KMS-11 (cell line): ENCODE measurements around the gene NPAS2.

Experiments
- H2AFZ ChIP-seq: fragments of 200-600 bp; sonication (generic); 2 replicates; pipeline ENCODE4 v1.6.1; 2016; ENCODE audit warnings: antibody characterized with exemption, mixed run types, low read depth
- H3K27ac ChIP-seq: fragments of 200-600 bp; sonication (generic); 2 replicates; pipeline ENCODE4 v1.6.1; 2016; ENCODE audit warnings: mild to moderate bottlenecking, mixed run types
- H3K27me3 ChIP-seq: fragments of 200-600 bp; sonication (generic); 2 replicates; pipeline ENCODE4 v1.6.1; 2017; ENCODE audit warnings: mild to moderate bottlenecking, low read depth, mixed run types, moderate library complexity; ENCODE audit not compliant: insufficient read depth
- H3K36me3 ChIP-seq: fragments of 200-600 bp; sonication (generic); 2 replicates; pipeline ENCODE4 v1.6.1; 2017; ENCODE audit warnings: mild to moderate bottlenecking, mixed run types; ENCODE audit not compliant: insufficient read depth
- H3K4me1 ChIP-seq: fragments of 200-600 bp; sonication (generic); 2 replicates; pipeline ENCODE4 v1.6.1; 2016; ENCODE audit warnings: mild to moderate bottlenecking, low read depth, mixed run types; ENCODE audit not compliant: poor library complexity, severe bottlenecking
- H3K4me2 ChIP-seq: fragments of 200-600 bp; sonication (generic); 2 replicates; pipeline ENCODE4 v1.7.0; 2016; ENCODE audit warnings: mild to moderate bottlenecking, mixed run types
- H3K4me3 ChIP-seq: fragments of 200-600 bp; sonication (generic); IDR thresholded peaks from 2 replicates; pipeline ENCODE4 v1.6.1; 2017; ENCODE audit warnings: low read depth, low read length, mixed read lengths; ENCODE audit not compliant: insufficient read depth
- H3K79me2 ChIP-seq: fragments of 200-600 bp; sonication (generic); 2 replicates; pipeline ENCODE4 v1.6.1; 2016; ENCODE audit warnings: low read depth, mixed run types; ENCODE audit not compliant: insufficient read depth
- H3K9ac ChIP-seq: fragments of 200-600 bp; sonication (generic); 2 replicates; pipeline ENCODE4 v1.6.1; 2016; ENCODE audit warnings: mild to moderate bottlenecking, mixed run types
- H4K20me1 ChIP-seq: fragments of 200-600 bp; sonication (generic); 2 replicates; pipeline ENCODE4 v1.6.1; 2016; ENCODE audit warnings: mild to moderate bottlenecking, mixed run types; ENCODE audit not compliant: insufficient read depth
- TF ChIP-seq, protein P1 (sequence below): fragments of 200-600 bp; sonication (generic); conservative IDR thresholded peaks from 2 replicates; pipeline ENCODE4 v1.6.1; 2017; ENCODE audit warnings: low read depth, mild to moderate bottlenecking, antibody characterized with exemption, low read length, moderate library complexity, mixed read lengths

The NPAS2 gene

DNA sequence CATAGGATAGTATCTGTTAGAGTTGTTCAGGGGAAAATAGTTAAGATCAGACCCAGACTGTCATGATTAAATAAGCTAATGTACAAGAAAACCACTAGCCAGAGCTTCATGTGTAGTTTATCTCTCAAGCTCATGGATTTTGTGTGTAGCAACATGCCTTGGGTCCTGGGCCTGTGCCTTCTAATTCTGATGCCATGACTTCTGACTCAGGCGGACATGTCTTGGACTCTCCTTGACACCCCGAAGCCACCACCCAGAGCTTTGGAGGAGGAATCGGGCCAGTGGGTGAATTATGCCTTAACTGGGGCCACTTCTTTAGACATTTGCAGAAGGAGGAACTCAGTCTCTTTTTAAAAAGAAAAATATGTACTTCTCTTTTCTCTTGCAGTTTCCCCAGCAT is 68.7 kb downstream of the NPAS2 start:
- Histone ChIP-seq H2AFZ (no peak overlapping the region), H3K4me3 (no peak overlapping the region), H4K20me1 (no peaks in the 10 kb centered on the region), H3K4me1 (no peaks in the 10 kb centered on the region), H3K36me3 (no peaks in the 10 kb centered on the region), H3K27me3 (no peaks in the 10 kb centered on the region), H3K27ac (no peak overlapping the region), H3K79me2 (no peaks in the 10 kb centered on the region), H3K4me2 (no peak overlapping the region), H3K9ac (no peak overlapping the region)
- TF ChIP-seq, protein P1, sequence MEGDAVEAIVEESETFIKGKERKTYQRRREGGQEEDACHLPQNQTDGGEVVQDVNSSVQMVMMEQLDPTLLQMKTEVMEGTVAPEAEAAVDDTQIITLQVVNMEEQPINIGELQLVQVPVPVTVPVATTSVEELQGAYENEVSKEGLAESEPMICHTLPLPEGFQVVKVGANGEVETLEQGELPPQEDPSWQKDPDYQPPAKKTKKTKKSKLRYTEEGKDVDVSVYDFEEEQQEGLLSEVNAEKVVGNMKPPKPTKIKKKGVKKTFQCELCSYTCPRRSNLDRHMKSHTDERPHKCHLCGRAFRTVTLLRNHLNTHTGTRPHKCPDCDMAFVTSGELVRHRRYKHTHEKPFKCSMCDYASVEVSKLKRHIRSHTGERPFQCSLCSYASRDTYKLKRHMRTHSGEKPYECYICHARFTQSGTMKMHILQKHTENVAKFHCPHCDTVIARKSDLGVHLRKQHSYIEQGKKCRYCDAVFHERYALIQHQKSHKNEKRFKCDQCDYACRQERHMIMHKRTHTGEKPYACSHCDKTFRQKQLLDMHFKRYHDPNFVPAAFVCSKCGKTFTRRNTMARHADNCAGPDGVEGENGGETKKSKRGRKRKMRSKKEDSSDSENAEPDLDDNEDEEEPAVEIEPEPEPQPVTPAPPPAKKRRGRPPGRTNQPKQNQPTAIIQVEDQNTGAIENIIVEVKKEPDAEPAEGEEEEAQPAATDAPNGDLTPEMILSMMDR: no peak

DNA sequence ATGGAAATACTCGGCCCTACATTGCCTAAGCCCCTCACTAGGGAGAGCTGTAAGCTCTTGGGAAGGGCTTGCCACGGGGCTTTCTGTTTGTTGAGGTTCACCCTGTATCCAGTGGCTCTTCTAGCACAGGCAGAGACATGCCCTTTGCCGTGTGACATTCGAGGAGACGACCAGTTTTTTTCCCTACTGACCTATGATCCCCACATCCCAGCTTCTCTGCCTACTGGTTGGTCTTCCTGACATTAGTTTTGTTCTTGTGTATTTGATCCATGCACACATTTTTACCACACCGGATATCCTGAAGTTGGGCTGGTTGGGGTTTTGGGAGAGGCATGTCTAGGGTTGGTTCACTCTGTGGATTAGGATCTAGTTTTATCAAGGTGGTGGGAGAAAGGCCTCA is 69.3 kb downstream of the NPAS2 start:
- TF ChIP-seq, protein P1: no peak
- no peak overlapping the region for H3K9ac ChIP-seq
- no peaks in the 10 kb centered on the region for H4K20me1 ChIP-seq
- no peaks in the 10 kb centered on the region for H3K27me3 ChIP-seq
- H3K36me3 ChIP-seq: no peaks in the 10 kb centered on the region
- no peak overlapping the region for H3K4me2 ChIP-seq
- H3K79me2 ChIP-seq: no peaks in the 10 kb centered on the region
- H3K27ac ChIP-seq: no peak overlapping the region
- no peak overlapping the region for H3K4me3 ChIP-seq
- H3K4me1 ChIP-seq: no peaks in the 10 kb centered on the region
- H2AFZ ChIP-seq: no peak overlapping the region

GRCh38 chr2:100891906-100892642 is 72.1 kb downstream of the NPAS2 start:
- Histone ChIP-seq H3K4me2 (no peak overlapping the region), H2AFZ (no peak overlapping the region), H3K9ac (no peak overlapping the region), H3K4me1 (no peaks in the 10 kb centered on the region), H3K4me3 (no peak overlapping the region), H3K36me3 (no peaks in the 10 kb centered on the region), H3K79me2 (no peaks in the 10 kb centered on the region), H3K27ac (no peak overlapping the region), H3K27me3 (no peaks in the 10 kb centered on the region), H4K20me1 (no peaks in the 10 kb centered on the region)
- TF ChIP-seq, protein P1: no peak

DNA sequence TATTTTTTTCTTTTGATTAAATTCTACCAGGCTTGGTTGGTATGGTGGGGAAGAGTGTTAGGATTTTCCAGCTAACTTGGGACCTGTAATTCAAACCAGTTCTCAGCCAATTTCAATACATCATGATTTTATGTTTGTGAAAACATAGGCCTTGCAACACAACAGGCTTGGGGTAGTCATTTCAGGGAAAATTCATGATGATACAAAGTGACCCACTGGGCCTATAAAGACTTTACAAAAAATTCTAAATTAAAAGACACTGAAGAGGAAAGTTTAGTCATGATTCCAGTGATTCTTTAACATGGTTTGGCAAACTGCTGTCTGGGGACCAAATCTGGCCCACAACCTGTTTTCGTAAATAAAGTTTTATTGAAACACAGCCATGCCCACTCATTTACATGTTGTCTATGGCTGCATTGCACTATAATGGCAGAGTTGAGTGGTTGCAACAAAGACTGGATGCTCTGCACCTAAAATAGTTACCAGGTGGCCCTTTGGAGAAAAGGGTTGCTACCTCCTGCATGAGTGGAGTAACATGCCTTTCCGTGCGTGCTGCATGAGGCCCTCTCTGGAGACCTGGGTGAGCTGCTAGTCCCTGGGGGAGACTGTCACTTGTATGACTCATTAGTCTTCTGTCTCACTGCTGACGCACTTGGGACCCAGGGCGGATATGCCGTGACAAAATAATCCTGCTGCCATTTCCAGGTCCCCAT is 73.6 kb downstream of the NPAS2 start:
- no peak overlapping the region for H3K4me2 ChIP-seq
- H3K4me1 ChIP-seq: no peaks in the 10 kb centered on the region
- no peak overlapping the region for H2AFZ ChIP-seq
- H3K27ac ChIP-seq: no peak overlapping the region
- TF ChIP-seq, protein P1: no peak
- H3K36me3 ChIP-seq: no peaks in the 10 kb centered on the region
- H3K27me3 ChIP-seq: no peaks in the 10 kb centered on the region
- H4K20me1 ChIP-seq: no peaks in the 10 kb centered on the region
- H3K4me3 ChIP-seq: no peak overlapping the region
- no peak overlapping the region for H3K9ac ChIP-seq
- H3K79me2 ChIP-seq: no peaks in the 10 kb centered on the region
